Lower leg skin (tissue), 4 donors: ENCODE data around the gene RAB11FIP3. TPM values are rescaled to one million over a fixed set of nuclear protein-coding genes. Genes with fewer than 3 reads are reported as not detected.

Source experiments
- DNase-seq, 2 donors: peaks; one replicate each; pipeline ENCODE4 v3.0.0-alpha.2; 2019; ENCODE audit warnings: low spot score in 2 of 2
- H3K4me3 ChIP-seq: fragments of 200-600 bp; sonication (generic); 2 replicates; pipeline ENCODE4 v1.5.1; 2017; ENCODE audit warnings: mild to moderate bottlenecking, low read depth; ENCODE audit not compliant: poor library complexity, severe bottlenecking
- CTCF ChIP-seq, 3 donors: fragments of 450-650 bp; IDR thresholded peaks; one replicate each; pipeline ENCODE4 v1.5.1; 2016; ENCODE audit warnings: antibody characterized with exemption in 3 of 3, mild to moderate bottlenecking in 3 of 3, moderate library complexity in 2 of 3
- POLR2A ChIP-seq, 2 donors: fragments of 450-650 bp; IDR thresholded peaks; one replicate each; pipeline ENCODE4 v1.6.1; 2016 to 2017; ENCODE audit warnings: antibody characterized with exemption in 2 of 2, mild to moderate bottlenecking in 1 of 2, moderate library complexity in 1 of 2
- WGBS, 2 donors: methylation state at CpG; one replicate each; pipeline ENCODE4 v1.1.5; 2018; 5-methylcytosine and 5-hydroxymethylcytosine counted together
- intact Hi-C: fragments of 100-400 bp; cut with DNase I; formaldehyde crosslinking; loops from one replicate; pipeline ENCODE4 v1.15.0; 2023; ENCODE audit warnings: low total_unique reads
- total RNA-seq, 4 donors: library from RNA; depleted of rRNA; stranded (reverse); fragments of >200 nt; gene quantifications; one replicate each; pipeline ENCODE4 v1.1.0, GENCODE V29; 2016

RAB11FIP3 gene
- total RNA-seq, 4 donors from 2014 or later, result 22.1 to 66.3 (median 27.7) TPM

DNA sequence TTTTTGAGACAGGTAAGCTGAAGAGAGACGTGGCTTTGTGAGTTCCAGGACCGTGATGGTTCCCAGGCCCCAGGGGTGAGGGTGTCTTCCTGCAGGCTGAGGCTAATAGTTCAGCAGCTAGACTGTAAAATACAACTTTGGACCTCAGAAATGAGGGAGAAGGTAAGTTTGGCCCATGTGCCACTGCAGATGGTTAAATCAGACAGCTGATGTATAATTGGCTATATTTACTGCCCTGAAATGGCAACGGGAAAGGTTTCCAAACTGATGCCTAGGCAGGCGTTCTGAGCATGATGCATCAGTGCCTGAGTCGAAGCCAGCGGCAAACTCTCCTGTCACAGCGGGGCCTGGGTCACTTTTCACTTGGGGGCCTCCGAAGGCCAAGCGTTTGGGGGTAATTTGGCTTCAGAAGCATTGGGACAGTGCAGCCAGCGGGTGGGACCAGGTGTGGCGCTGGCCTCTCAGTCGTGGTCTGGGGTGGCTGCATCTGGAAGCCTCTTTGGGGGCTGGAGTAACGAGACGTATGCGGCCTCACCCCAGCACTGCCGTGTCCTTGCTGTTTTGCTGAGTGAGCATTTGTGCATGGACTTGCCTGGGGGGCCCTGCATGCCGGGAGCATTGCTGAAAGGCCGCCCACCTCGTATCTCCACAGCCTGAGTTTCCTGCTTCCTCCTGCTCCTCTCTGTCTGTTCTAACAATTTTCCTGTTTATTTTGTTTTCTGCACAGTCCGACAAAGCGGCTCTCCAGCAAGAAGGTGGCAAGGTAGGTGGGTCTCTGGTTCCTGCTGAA lies 70.8 kb downstream of the RAB11FIP3 start:
- DNase-seq, result no peak

GRCh38 chr16:497258-497657 lies 71.8 kb downstream of the RAB11FIP3 start:
- 82% methylated on average over 11 of the region's 11 CpGs for WGBS, 2 donors
- H3K4me3 ChIP-seq, result no peak overlapping the region
- intact Hi-C loops, result no loop called here
- no peak for DNase-seq
- TF ChIP-seq CTCF (IDR thresholded peaks at IDR 0.05), result no peak

More for the DNA sequence above, 70.8 kb downstream of the RAB11FIP3 start:
- 86% methylated on average over 21 of the region's 21 CpGs for WGBS, 2 donors
- intact Hi-C loops, result no loop called here
- H3K4me3 ChIP-seq, result no peak overlapping the region
- TF ChIP-seq POLR2A (IDR thresholded peaks at IDR 0.05) (no peak), CTCF (IDR thresholded peaks at IDR 0.05) (no peak)

DNA sequence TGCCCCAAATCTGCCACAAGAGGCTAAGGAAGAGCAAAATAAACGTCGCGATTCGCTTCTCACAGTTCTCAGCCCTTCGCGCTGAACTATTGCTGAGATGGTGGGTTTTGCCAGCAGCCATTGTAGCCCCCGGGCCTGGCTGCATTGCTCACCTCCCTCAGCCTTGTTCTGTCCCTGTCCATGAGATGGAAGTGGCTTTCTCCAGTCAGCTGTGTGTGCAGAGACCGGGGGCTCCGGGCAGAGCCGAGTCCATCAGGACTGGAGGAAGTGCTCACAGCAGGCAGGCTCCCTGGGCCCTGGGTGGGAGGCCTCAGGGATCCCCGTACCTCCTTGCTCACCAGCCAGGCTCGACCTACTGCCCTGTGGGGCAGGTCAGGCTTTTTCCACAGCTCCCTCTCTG lies 74.5 kb downstream of the RAB11FIP3 start:
- 87 to 92% methylated on average over 12 of the region's 12 CpGs for WGBS, 2 donors
- H3K4me3 ChIP-seq, result no peak overlapping the region
- no peak for TF ChIP-seq CTCF (IDR thresholded peaks at IDR 0.05)
- TF ChIP-seq POLR2A (IDR thresholded peaks at IDR 0.05), result no peak
- intact Hi-C loops, result no loop called here
- no peak for DNase-seq

DNA sequence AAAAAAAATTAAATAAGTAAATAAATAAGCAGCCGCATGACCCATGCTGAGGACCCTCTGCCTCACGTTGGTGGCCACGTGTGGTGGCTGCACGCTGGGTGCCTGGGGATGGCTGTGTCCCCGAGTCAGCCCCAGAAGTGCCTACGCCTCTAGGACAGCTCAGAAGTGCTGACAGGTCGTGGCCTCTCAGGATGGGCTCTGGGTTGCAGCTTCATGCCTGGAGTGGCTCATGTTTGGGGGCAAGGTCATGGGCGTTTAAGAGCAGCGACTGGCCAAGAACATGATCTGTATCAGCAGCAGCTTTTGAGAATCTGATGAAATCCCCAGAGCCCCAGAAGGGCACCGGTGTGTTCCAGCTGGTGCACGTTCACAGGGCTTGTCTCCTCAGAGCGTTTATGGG lies 75.3 kb downstream of the RAB11FIP3 start:
- intact Hi-C loops, result no loop called here
- H3K4me3 ChIP-seq, result no peak overlapping the region
- TF ChIP-seq POLR2A (IDR thresholded peaks at IDR 0.05) (no peak), CTCF (IDR thresholded peaks at IDR 0.05) (no peak)
- DNase-seq, result no peak
- 84 to 90% methylated on average over 12 of the region's 12 CpGs for WGBS, 2 donors

DNA sequence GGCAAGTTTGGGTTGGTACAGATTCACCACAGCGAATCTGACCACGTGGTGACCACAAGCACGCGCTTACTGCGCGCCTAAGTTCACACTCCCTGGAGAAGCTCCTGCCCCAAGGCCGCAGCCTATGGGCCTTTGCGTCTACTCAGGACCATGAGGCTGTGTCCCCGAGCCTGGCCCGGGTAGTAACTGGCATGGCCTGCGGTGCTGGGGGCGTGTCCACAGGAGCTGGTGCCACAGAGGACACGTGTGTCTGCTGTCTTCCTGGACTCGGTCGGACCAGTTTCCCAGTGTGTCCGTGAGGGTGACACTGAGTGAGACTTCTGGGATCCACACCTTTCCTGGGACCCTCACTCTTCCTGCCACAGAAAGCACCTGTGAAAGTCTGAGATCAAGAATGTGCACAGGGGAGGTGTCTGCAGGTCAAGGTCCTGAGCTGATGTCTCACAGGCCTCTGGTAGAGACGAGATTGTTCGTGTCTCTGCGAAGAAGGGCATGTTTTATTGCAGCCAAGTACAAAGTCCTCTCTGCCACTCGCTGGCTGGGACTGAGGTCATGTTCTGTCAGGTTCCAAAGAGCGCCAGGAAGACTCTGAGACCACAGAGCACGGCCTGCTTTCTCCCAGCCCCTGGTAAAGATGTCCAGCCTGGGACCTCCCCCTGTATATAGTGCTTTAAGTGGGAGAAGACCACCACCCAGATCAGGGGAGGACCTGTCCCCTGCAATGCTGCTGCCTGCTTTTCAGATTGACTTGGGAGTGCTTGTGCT lies 76.9 kb downstream of the RAB11FIP3 start:
- WGBS, 2 donors, result 76 to 79% methylated on average over 19 to 21 of the region's 22 CpGs
- no peak for TF ChIP-seq POLR2A (IDR thresholded peaks at IDR 0.05)
- no peak for TF ChIP-seq CTCF (IDR thresholded peaks at IDR 0.05)
- no peak for DNase-seq
- intact Hi-C loops, result no loop called here
- no peak overlapping the region for H3K4me3 ChIP-seq
